HEK293 (cell line): ENCODE data around the gene ABCB10.
"Not testable (repeated sequence)": the region's sequence is repeated elsewhere in the genome, so short reads cannot be mapped to it uniquely, and the experiment has no call there.

ENCODE experiments used
- OVOL3 ChIP-seq: fragments of 450-650 bp; formaldehyde crosslinking; IDR thresholded peaks from 2 replicates; pipeline ENCODE4 v1.5.1; 2016; ENCODE audit warnings: missing biosample characterization, missing genetic modification characterization
- SP3 ChIP-seq: fragments of 450-650 bp; formaldehyde crosslinking; IDR thresholded peaks from 2 replicates; pipeline ENCODE4 v1.5.1; 2016; ENCODE audit warnings: missing biosample characterization, missing genetic modification characterization
- ZFP41 ChIP-seq: fragments of 450-650 bp; formaldehyde crosslinking; IDR thresholded peaks from 2 replicates; pipeline ENCODE4 v1.5.1; 2016; ENCODE audit warnings: missing biosample characterization, missing genetic modification characterization, borderline replicate concordance
- ZNF394 ChIP-seq: fragments of 450-650 bp; formaldehyde crosslinking; IDR thresholded peaks from 2 replicates; pipeline ENCODE4 v1.5.1; 2016; ENCODE audit warnings: missing biosample characterization, missing genetic modification characterization, mild to moderate bottlenecking, moderate library complexity, borderline replicate concordance
- ZNF561 ChIP-seq: fragments of 450-650 bp; IDR thresholded peaks from 2 replicates; pipeline ENCODE4 v1.5.1; 2018; ENCODE audit warnings: missing biosample characterization, missing genetic modification characterization, borderline replicate concordance
- TF ChIP-seq, protein P1 (sequence below): fragments of 450-650 bp; formaldehyde crosslinking; IDR thresholded peaks from 2 replicates; pipeline ENCODE4 v1.5.1; 2016; ENCODE audit warnings: missing biosample characterization, missing genetic modification characterization
- TF ChIP-seq, protein P2 (sequence below): fragments of 450-650 bp; formaldehyde crosslinking; IDR thresholded peaks from 2 replicates; pipeline ENCODE4 v1.5.1; 2016; ENCODE audit warnings: missing biosample characterization, missing genetic modification characterization
- TF ChIP-seq, protein P3 (sequence below): fragments of 450-650 bp; formaldehyde crosslinking; IDR thresholded peaks from 2 replicates; pipeline ENCODE4 v1.5.1; 2016; ENCODE audit warnings: missing biosample characterization, missing genetic modification characterization
- TF ChIP-seq, protein P4 (sequence below): sonication (generic); formaldehyde crosslinking; IDR thresholded peaks from 2 replicates; pipeline ENCODE4 v1.8.1; 2022; ENCODE audit warnings: mild to moderate bottlenecking, moderate library complexity, missing genetic modification reagents

DNA sequence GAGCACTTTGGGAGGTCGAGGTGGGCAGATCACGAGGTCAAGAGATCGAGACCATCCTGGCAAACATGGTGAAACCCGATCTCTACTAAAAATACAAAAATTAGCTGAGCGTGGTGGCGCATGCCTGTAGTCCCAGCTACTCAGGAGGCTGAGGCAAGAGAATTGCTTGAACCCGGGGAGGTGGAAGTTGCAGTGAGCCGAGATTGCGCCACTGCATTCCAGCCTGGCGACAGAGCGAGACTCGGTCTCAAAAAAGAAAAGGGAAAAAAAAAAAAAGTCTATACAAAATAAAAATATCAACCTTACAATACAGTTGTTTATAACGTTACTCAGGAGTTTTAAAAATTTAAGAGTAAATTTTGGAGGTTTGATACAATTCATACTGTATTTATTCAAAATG lies 82.6 kb downstream of the ABCB10 start:
- TF ChIP-seq, protein P1, sequence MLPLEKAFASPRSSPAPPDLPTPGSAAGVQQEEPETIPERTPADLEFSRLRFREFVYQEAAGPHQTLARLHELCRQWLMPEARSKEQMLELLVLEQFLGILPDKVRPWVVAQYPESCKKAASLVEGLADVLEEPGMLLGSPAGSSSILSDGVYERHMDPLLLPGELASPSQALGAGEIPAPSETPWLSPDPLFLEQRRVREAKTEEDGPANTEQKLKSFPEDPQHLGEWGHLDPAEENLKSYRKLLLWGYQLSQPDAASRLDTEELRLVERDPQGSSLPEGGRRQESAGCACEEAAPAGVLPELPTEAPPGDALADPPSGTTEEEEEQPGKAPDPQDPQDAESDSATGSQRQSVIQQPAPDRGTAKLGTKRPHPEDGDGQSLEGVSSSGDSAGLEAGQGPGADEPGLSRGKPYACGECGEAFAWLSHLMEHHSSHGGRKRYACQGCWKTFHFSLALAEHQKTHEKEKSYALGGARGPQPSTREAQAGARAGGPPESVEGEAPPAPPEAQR = not testable (repeated sequence)
- TF ChIP-seq, protein P2, sequence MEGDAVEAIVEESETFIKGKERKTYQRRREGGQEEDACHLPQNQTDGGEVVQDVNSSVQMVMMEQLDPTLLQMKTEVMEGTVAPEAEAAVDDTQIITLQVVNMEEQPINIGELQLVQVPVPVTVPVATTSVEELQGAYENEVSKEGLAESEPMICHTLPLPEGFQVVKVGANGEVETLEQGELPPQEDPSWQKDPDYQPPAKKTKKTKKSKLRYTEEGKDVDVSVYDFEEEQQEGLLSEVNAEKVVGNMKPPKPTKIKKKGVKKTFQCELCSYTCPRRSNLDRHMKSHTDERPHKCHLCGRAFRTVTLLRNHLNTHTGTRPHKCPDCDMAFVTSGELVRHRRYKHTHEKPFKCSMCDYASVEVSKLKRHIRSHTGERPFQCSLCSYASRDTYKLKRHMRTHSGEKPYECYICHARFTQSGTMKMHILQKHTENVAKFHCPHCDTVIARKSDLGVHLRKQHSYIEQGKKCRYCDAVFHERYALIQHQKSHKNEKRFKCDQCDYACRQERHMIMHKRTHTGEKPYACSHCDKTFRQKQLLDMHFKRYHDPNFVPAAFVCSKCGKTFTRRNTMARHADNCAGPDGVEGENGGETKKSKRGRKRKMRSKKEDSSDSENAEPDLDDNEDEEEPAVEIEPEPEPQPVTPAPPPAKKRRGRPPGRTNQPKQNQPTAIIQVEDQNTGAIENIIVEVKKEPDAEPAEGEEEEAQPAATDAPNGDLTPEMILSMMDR (tag by site-specific recombination) = not testable (repeated sequence)
- TF ChIP-seq, protein P3, sequence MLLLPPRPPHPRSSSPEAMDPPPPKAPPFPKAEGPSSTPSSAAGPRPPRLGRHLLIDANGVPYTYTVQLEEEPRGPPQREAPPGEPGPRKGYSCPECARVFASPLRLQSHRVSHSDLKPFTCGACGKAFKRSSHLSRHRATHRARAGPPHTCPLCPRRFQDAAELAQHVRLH (tag by site-specific recombination) = not testable (repeated sequence)
- TF ChIP-seq ZNF394, OVOL3, SP3, ZNF561, ZFP41 (tag by site-specific recombination): not testable (repeated sequence)
- TF ChIP-seq, protein P4, sequence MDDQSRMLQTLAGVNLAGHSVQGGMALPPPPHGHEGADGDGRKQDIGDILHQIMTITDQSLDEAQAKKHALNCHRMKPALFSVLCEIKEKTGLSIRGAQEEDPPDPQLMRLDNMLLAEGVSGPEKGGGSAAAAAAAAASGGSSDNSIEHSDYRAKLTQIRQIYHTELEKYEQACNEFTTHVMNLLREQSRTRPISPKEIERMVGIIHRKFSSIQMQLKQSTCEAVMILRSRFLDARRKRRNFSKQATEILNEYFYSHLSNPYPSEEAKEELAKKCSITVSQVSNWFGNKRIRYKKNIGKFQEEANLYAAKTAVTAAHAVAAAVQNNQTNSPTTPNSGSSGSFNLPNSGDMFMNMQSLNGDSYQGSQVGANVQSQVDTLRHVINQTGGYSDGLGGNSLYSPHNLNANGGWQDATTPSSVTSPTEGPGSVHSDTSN = not testable (repeated sequence)
